ENCODE results near the gene RUNX2. TPM values are rescaled to one million over a fixed set of nuclear protein-coding genes. Genes with fewer than 3 reads are reported as not detected.
"Not testable (repeated sequence)": the region's sequence is repeated elsewhere in the genome, so short reads cannot be mapped to it uniquely, and the experiment has no call there.

Gene RUNX2
- polyA plus RNA-seq, 1 donor: 1.1 TPM

GRCh38 chr6:45653117-45653883 is 325.2 kb downstream of the RUNX2 start:
- no peak for DNase-seq

- no peak for DNase-seq
These were observed 326.5 kb downstream of the RUNX2 start for GRCh38 chr6:45654673-45655072.

- no peak for DNase-seq
These were observed 327.8 kb downstream of the RUNX2 start for GRCh38 chr6:45655745-45656476.

- no peak for DNase-seq
These were observed 329.1 kb downstream of the RUNX2 start for GRCh38 chr6:45657226-45657625.

GRCh38 chr6:45658400-45658799 is 330.3 kb downstream of the RUNX2 start:
- DNase-seq: no peak

- DNase-seq: no peak
These were observed 330.8 kb downstream of the RUNX2 start for GRCh38 chr6:45658958-45659357.

- no peak for DNase-seq
These were observed 333.5 kb downstream of the RUNX2 start for GRCh38 chr6:45661661-45662060.

- no peak for DNase-seq
These were observed 335.4 kb downstream of the RUNX2 start for GRCh38 chr6:45663251-45664221.

GRCh38 chr6:45664707-45665106 is 336.6 kb downstream of the RUNX2 start:
- DNase-seq: no peak

- DNase-seq: no peak
These were observed 337.7 kb downstream of the RUNX2 start for GRCh38 chr6:45665859-45666258.

GRCh38 chr6:45666846-45667245 is 338.7 kb downstream of the RUNX2 start:
- no peak for DNase-seq

GRCh38 chr6:45667300-45667699 is 339.2 kb downstream of the RUNX2 start:
- DNase-seq: no peak

GRCh38 chr6:45667766-45668165 is 339.6 kb downstream of the RUNX2 start:
- no peak for DNase-seq

- no peak for DNase-seq
These were observed 340.6 kb downstream of the RUNX2 start for GRCh38 chr6:45668705-45669104.

- DNase-seq: not testable (repeated sequence)
These were observed 345.0 kb downstream of the RUNX2 start for GRCh38 chr6:45673167-45673566.

- not testable (repeated sequence) for DNase-seq
These were observed 347.0 kb downstream of the RUNX2 start for GRCh38 chr6:45675166-45675565.

- DNase-seq: no peak
These were observed 347.5 kb downstream of the RUNX2 start for GRCh38 chr6:45675634-45676033.

GRCh38 chr6:45676380-45676779 is 348.2 kb downstream of the RUNX2 start:
- DNase-seq: no peak

GRCh38 chr6:45677381-45678284 is 349.5 kb downstream of the RUNX2 start:
- DNase-seq: peak; percentile 42

- DNase-seq: no peak
These were observed 350.1 kb downstream of the RUNX2 start for GRCh38 chr6:45678285-45678607.

GRCh38 chr6:45679163-45679562 is 351.0 kb downstream of the RUNX2 start:
- no peak for DNase-seq

- DNase-seq: no peak
These were observed 351.5 kb downstream of the RUNX2 start for GRCh38 chr6:45679631-45680030.

Measured in hindlimb muscle (tissue), 1 donor.